Muscle of back (tissue), 13 donors: Measurements from ENCODE around the gene RANBP17. TPM values are rescaled to one million over a fixed set of nuclear protein-coding genes. Genes with fewer than 3 reads are reported as not detected.
"Not testable (repeated sequence)": the region's sequence is repeated elsewhere in the genome, so short reads cannot be mapped to it uniquely, and the experiment has no call there.

Experiments
- DNase-seq, 3 donors: peaks; one replicate each; pipeline versions ENCODE4 v3.0.0 to v3.0.0-alpha.2; 2013
- long read RNA-seq, 9 donors: transcript quantifications; one replicate each; lab custom pipeline, GENCODE V29; 2026
- polyA plus RNA-seq, 10 donors: library from polyadenylated mRNA; unstranded; fragments of 120-200 nt; gene quantifications; one replicate each; pipeline ENCODE4 v1.2.1, GENCODE V29; 2013; ENCODE audit not compliant: insufficient read length in 10 of 10

Gene RANBP17
- polyA plus RNA-seq: 10 to 100 TPM in 3 of 10 donors, 1 to 10 TPM in 7; 4.6 to 18.0 (median 7.4) TPM
- long read RNA-seq, donor 1: 0 reads
- long read RNA-seq, donor 2: 0 reads
- long read RNA-seq, donor 3: 0 reads
- long read RNA-seq, donor 4: 0 reads
- long read RNA-seq, donor 5: 0 reads
- long read RNA-seq, donor 6: 0 reads
- long read RNA-seq, donor 7, partial matches to known transcripts: 0 of 1 reads
- long read RNA-seq, donor 7, other reads (novel, unspliced or antisense): 0 of 1 reads
- long read RNA-seq, donor 8: 0 reads
- long read RNA-seq, donor 9: 0 reads

- DNase-seq: peak; percentile 65 to 86 (median 66)
Observed at GRCh38 chr5:170861917-170862766, at the start of gene RANBP17. RANBP17 (plus strand) TSS chr5:170862018.

GRCh38 chr5:170813231-170813630 is 48.6 kb upstream of the RANBP17 start:
- no peak for DNase-seq

DNA sequence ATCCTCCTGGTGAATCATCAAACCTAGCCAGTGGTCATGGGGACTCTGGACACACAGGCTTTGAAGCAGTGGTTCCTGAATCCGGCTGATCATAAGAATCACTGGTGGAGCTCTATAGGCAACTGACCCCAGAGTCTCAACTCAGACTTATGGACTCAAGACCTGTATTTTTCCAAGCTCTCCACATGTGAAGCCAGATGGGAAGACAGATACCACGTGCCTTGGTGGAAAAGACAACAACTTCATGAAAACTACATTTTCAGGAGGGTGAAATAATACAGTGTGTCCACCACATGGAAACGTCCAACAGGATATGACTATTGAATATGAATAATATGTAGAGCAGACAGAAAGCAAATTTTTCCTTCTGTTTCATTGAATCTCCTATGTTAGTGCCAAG is 44.6 kb upstream of the RANBP17 start:
- DNase-seq: no peak

- DNase-seq: peak in 2 of 3 donors; percentile 10 to 31
Observed at GRCh38 chr5:170818232-170818631, 43.6 kb upstream of the RANBP17 start.

DNA sequence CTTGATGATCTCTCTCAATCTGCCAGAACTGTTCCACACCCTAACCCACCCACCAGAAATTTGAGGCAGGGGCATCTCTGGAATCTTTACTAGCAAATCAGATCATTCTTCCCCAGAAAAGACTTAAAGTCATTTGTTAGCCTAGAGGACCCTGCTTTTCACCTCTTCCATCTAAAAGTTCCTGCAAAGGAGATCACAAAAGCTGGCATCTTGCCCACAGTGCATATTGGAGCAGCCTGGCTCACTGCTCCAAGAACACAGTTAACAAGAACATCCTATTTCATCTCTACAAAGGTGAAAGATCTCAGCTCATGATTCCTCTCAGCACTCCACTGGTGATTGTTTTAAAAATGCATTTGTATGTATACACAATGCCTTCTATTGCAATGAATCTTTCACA is 42.0 kb upstream of the RANBP17 start:
- DNase-seq: peak in 2 of 3 donors; percentile 6 to 10

DNA sequence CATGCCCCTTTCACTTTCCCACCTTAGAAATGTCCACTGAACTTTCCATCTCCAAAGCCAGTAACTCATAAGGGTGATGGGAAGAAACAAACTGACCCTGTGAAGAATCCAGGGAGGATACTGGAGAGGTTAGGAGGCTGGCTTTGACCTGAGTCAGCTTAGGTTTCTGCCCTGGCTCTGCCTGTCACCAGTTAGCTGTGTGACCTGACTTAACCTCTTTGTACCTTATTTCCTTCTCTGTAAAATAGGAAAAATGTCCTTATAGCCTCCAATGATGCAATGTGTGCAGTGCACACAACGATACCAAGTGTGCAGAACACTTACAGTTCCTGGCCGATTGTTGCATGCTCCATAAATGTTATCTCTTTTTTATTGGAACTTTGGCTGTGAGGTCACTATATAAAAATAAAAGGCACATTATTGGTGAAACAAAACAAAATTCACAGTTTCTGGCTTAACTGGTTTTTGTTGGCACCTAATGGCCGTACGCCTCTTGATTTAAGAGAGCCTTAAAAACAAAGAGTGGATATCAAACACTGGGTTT is 40.5 kb upstream of the RANBP17 start:
- no peak for DNase-seq

GRCh38 chr5:170826117-170826516 is 35.7 kb upstream of the RANBP17 start:
- DNase-seq: no peak

GRCh38 chr5:170832241-170832640 is 29.6 kb upstream of the RANBP17 start:
- DNase-seq: no peak

DNA sequence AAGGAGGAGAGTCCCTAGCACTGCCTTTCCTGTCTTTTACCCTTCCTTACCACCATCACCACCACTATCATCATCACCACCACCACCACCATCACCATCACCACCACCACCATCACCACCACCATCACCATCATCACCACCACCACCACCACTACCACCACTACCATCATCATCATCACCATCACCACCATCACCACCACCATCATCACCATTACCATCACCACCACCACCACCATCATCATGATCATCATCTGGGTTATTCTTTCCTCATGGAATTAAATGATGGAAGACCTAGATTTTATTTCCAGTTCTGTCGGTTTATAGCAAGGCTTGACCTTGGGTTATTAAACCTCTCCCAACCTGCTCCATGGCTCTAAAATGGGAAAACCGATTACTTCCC is 27.8 kb upstream of the RANBP17 start:
- DNase-seq: not testable (repeated sequence)

- no peak for DNase-seq
Observed at GRCh38 chr5:170836226-170836625, 25.6 kb upstream of the RANBP17 start.

GRCh38 chr5:170843870-170844269 is 17.9 kb upstream of the RANBP17 start:
- DNase-seq: no peak

DNA sequence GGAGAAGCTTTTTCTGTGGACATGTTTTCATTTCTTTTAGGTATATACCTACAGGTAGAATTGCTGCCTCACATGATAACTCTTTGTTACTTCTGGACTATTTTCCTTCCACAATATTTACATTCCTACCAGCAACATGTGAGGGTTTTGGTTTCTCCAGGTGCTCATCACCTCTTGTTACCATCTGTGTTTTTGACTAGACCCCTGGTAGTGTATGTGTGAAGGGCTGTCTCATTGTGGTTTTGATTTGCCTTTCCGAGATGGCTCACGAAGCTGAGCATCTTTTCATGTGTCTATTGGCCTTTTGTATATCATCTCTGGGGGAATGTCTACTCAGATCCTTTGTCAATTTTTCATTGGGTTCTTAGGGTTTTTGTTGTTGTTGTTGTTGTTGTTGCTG is 17.2 kb upstream of the RANBP17 start:
- DNase-seq: no peak

DNA sequence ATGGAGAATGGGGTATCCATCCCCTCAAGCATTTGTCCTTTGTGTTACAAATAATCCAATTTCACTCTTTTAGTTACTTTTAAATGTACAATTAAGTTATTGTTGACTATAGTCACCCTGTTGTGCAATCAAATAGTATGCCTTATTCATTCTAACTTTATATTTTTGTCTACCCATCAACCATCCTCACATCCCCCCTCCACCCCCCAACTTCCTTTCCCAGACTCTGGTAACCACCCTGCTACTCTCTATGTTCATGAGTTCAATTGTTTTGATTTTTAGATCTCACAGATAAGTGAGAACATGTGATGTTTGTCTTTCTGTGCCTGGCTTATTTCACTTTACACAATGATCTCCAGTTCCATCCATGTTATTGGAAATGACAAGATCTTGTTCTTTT is 15.4 kb upstream of the RANBP17 start:
- no peak for DNase-seq

GRCh38 chr5:170846846-170847245 is 15.0 kb upstream of the RANBP17 start:
- no peak for DNase-seq

- no peak for DNase-seq
Observed at GRCh38 chr5:170848033-170848432, 13.8 kb upstream of the RANBP17 start.

DNA sequence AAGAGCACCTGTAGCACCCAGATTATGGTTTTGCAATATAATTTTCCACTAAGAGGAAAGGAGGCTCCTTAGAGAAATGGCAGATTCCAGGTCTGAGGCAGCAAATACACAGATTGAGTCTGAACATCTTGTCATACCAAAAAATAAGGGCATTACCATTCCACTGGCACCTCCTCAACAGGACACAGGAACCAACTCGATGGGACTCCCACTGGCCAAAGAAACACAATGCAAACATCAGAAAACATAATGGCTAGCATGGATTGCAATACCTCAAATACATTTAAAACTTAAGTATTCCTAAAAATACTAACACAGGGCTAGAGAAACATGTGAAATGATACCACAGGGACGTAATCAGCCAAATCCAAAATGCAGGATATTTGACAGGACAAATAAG is 12.4 kb upstream of the RANBP17 start:
- no peak for DNase-seq

DNA sequence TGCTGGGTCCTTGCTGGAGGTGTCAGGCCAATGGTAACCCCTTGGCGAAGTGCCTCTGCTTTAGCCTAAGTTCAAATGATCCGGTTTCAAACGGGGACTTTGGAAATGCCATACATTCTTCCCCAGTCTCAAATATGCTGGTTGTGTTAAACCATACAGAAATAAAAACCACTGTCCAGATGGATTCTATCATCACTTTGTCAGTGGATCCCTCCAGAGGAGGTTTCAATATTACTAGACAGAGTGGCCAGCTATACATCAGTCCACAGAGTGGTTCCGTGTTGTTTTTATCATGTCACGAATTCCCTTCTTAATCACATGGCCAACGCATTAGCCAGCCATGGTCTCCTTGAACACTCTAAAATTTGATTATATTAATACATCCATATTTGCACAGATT is 7.3 kb upstream of the RANBP17 start:
- no peak for DNase-seq

- no peak for DNase-seq
Observed at GRCh38 chr5:170857066-170857465, 4.8 kb upstream of the RANBP17 start.

GRCh38 chr5:170860415-170860814 is 1.4 kb upstream of the RANBP17 start:
- no peak for DNase-seq

DNA sequence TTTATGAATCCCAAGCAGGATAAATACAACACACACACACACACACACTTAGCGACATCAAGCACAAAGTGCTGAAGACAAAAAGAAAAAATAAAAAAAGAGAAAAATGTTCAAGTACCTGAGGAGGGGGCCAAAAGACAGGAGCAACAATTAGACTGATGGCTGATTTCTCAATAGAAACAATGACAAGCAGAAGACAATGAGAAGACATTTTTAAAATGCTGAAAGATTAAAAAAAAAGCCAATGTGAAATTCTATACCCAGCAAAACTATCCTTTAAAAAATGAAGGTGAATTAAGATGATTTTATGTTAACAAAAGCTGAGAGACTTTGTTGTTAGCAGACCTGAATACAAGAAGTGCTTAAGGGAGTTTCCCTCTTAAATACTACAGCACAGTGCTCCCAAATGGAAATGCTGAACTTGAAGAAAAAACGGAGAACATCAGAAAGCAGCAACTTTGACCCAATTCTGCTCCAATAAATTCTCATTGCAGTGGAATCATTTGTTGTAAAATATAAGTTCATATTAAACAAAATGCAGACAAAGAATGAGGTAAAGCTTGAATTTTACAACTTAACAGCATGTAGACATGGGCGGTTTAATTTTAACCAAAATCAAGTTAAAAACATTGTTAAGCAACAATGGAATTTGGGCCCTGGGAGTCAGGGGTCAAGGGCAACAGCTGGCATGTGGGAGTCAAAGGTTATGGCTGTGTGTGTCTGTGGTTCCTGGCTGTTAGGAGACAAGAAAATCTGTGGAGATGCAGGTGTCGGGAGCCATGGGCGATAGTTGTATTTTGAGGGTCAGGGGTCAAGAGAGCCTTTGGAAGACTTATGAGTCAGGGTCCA is 776 bp upstream of the RANBP17 start:
- peak in 1 of 3 donors; percentile 25 for DNase-seq

DNA sequence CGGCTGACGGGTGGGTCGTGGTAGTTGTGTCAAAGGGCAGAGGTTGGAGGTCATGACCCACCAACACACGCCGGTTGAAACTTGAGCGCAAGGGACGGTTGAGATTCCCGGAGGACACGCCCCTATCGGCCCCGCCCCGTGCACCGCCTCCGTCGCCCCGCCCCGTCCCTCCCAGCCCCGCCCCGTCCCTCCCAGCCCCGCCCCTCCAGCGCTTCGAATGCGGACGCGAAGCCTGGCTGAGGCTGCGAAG is 226 bp upstream of the RANBP17 start:
- no peak for DNase-seq

GRCh38 chr5:170863646-170864045 is 1.8 kb downstream of the RANBP17 start:
- no peak for DNase-seq
